Prostate gland (tissue), 2 donors: ENCODE results near the gene ABCG1. TPM values are rescaled to one million over a fixed set of nuclear protein-coding genes. Genes with fewer than 3 reads are reported as not detected.

Source experiments
- DNase-seq: peaks from one replicate; pipeline ENCODE4 v3.0.0-alpha.2; 2019; ENCODE audit warnings: low spot score
- H3K27ac ChIP-seq, 2 donors: fragments of 200-600 bp; sonication (generic); 2 replicates each; pipeline ENCODE4 v1.5.1; 2017 to 2019
- H3K27me3 ChIP-seq: fragments of 200-600 bp; sonication (generic); replicated peaks from 2 replicates; pipeline ENCODE4 v1.5.1; 2019; ENCODE audit not compliant: insufficient read depth
- H3K36me3 ChIP-seq, 2 donors: fragments of 200-600 bp; sonication (generic); 1 replicate in 1 of 2; 2 replicates in 1 of 2; pipeline versions ENCODE4 v1.5.1 to v1.8.1; 2017 to 2019
- H3K4me1 ChIP-seq: fragments of 200-600 bp; sonication (generic); replicated peaks from 2 replicates; pipeline ENCODE4 v1.5.1; 2019
- H3K4me3 ChIP-seq, 2 donors: fragments of 200-600 bp; sonication (generic); 2 replicates each; pipeline ENCODE4 v1.5.1; 2017 to 2019
- H3K9me3 ChIP-seq: fragments of 200-600 bp; sonication (generic); 2 replicates; pipeline ENCODE4 v1.5.1; 2017
- POLR2A ChIP-seq: fragments of 450-650 bp; IDR thresholded peaks from one replicate; pipeline ENCODE4 v1.6.1; 2016; ENCODE audit warnings: antibody characterized with exemption, mild to moderate bottlenecking
- POLR2AphosphoS5 ChIP-seq: sonication (generic); formaldehyde crosslinking; IDR thresholded peaks from one replicate; pipeline ENCODE4 v1.6.1; 2017; ENCODE audit warnings: antibody characterized with exemption
- WGBS: methylation state at CpG from one replicate; pipeline ENCODE4 v1.1.5; 2018; 5-methylcytosine and 5-hydroxymethylcytosine counted together
- intact Hi-C: fragments of 100-400 bp; cut with DNase I; formaldehyde crosslinking; loops from one replicate; pipeline ENCODE4 v1.14.2; 2022
- total RNA-seq, 2 donors: library from RNA; depleted of rRNA; stranded (reverse); fragments of >200 nt; gene quantifications; one replicate each; pipeline ENCODE4 v1.1.0, GENCODE V29; 2016
- TF ChIP-seq, protein P1 (sequence below), 4 experiments: fragments of 200-600 bp in 2 of 4; fragments of 450-650 bp in 2 of 4; sonication (generic) in 2 of 4; IDR thresholded peaks; 1 replicate in 3 of 4; 2 replicates in 1 of 4; pipeline ENCODE4 v1.5.1; 2016 to 2019; ENCODE audit warnings: antibody characterized with exemption in 4 of 4, mild to moderate bottlenecking in 2 of 4, moderate library complexity in 2 of 4

The ABCG1 gene
- total RNA-seq, 2 donors from 2014 or later: 22.7 to 28.3 TPM

DNA sequence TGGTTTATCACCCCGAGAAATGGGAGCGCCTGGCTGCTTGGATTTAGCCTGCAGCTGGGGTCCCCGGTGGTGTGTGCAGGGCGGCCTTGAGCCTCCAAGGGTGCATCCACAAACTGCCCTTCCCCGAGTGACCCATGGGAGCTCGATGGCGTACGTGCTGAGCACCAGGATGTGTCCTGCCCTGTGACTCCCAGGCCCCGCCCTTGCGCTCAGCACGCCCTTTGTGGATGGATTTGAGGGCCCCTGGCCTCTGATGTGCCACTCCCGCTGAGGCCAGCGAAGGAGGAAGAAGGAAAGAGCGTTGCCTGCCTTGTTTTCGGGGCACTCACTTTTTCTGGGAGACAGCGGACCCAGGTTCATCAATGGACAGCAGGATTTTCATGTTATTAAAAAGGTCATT is 98.0 kb downstream of the ABCG1 start:
- Histone ChIP-seq H3K4me1 (peaks cover 11% of the 10 kb centered on the region), H3K9me3 (no peaks in the 10 kb centered on the region), H3K27ac (no peak overlapping the region), H3K4me3 (no peak overlapping the region), H3K36me3 (no peaks in the 10 kb centered on the region), H3K27me3 (no peaks in the 10 kb centered on the region)
- intact Hi-C loops: no loop called here
- TF ChIP-seq POLR2A: no peak
- TF ChIP-seq, protein P1, sequence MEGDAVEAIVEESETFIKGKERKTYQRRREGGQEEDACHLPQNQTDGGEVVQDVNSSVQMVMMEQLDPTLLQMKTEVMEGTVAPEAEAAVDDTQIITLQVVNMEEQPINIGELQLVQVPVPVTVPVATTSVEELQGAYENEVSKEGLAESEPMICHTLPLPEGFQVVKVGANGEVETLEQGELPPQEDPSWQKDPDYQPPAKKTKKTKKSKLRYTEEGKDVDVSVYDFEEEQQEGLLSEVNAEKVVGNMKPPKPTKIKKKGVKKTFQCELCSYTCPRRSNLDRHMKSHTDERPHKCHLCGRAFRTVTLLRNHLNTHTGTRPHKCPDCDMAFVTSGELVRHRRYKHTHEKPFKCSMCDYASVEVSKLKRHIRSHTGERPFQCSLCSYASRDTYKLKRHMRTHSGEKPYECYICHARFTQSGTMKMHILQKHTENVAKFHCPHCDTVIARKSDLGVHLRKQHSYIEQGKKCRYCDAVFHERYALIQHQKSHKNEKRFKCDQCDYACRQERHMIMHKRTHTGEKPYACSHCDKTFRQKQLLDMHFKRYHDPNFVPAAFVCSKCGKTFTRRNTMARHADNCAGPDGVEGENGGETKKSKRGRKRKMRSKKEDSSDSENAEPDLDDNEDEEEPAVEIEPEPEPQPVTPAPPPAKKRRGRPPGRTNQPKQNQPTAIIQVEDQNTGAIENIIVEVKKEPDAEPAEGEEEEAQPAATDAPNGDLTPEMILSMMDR (IDR thresholded peaks at IDR 0.05): no peak
- no peak for TF ChIP-seq POLR2AphosphoS5
- no peak for DNase-seq
- whole genome bisulfite sequencing: 93% methylated on average over 15 of the region's 16 CpGs

DNA sequence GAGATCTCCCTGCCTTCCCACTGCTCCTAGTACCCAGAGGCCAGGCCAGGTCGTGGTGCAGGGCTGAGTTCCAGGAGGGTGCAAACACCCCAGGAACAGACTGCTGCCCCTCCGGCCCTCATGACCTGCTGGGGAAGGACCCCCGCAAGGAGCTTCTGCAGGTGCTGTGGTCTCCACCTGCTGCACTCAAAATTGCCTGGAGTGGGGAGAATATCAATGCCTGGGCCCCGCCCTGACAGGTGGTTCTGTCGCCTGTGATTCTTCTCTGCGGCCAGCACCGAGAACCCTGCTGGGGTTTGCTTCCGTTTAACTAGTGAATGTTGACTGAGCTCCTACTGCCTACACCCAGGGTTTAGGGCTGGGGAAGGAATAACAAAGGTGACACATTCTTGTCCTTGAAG is 98.4 kb downstream of the ABCG1 start:
- intact Hi-C loops: no loop called here
- WGBS: 79% methylated on average over 5 of the region's 8 CpGs
- Histone ChIP-seq H3K9me3 (no peaks in the 10 kb centered on the region), H3K27ac (no peak overlapping the region), H3K4me1 (peaks cover 11% of the 10 kb centered on the region), H3K36me3 (no peaks in the 10 kb centered on the region), H3K27me3 (no peaks in the 10 kb centered on the region), H3K4me3 (no peak overlapping the region)
- DNase-seq: no peak
- no peak for TF ChIP-seq POLR2AphosphoS5
- TF ChIP-seq, protein P1 (IDR thresholded peaks at IDR 0.05): no peak
- no peak for TF ChIP-seq POLR2A

DNA sequence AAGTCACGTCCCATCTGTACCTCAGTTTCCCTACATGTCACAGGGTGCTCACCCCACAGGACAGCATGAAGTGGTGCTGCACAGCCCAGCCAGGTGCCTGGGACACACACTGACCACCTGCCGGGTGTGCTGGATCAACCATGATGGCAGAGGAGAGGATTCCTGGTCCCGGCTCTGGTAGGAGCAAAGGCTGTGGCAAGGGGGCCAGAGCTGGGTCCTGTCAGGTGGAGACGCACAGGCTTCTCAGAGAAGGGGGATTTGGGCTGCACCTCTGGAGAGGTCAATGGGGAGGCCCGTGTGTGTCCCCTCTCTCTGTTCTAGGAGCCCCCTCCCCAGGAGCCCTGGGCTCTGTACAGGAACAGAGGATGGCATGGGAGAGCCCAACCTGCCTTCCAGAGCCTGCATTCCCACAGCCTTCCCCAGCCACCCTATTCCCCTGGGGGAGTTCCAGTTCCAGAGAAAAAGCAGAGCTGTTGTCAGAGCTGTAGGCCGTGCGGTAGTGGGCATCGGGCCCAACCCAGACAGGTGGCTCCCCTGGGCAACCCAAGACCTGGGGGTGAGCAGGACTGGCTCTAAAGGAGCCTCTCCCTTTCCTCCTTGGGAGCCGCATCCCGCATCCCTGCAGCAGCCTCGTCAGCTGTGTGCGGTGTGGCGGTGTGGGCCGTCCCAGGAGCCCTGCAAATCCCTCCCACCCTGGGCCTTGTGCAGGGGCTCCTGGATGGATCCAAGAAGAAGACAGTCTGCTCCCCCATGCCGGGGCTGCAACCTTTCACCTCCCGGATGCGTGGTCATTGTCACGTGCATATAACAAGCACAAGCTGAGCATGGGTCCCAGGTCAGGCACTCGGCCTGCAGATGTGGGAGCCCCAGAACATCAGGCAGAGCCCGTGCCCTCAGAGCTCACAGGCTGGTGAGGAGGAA is 99.1 kb downstream of the ABCG1 start:
- no peak overlapping the region for H3K27ac ChIP-seq
- H3K36me3 ChIP-seq: no peaks in the 10 kb centered on the region
- TF ChIP-seq POLR2A (no peak), POLR2AphosphoS5 (no peak)
- TF ChIP-seq, protein P1 (IDR thresholded peaks at IDR 0.05): no peak
- H3K27me3 ChIP-seq: no peaks in the 10 kb centered on the region
- intact Hi-C loops: no loop called here
- H3K4me3 ChIP-seq: no peak overlapping the region
- DNase-seq: no peak
- peaks cover 11% of the 10 kb centered on the region for H3K4me1 ChIP-seq
- no peaks in the 10 kb centered on the region for H3K9me3 ChIP-seq
- 91% methylated on average over 20 of the region's 20 CpGs for WGBS

DNA sequence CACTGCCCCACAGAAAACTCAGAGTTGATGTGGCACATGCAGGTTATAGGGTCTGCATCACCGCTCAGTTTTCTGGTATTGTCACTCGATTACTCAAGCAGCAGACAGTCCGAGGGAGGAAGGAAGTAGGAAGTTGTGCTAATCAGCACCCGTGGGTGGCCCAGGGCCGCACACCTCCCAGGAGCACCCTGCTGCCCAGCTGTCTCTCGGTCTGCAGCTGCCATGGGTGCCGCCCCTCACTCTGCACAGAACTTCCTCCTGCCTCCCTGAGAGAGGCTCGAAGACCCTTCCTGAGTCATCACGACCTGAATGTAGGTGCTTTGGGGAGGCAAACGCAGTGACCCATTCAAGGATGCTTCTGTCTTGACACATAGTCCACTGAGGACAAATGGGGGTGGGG is 100.4 kb downstream of the ABCG1 start:
- Histone ChIP-seq H3K4me3 (no peak overlapping the region), H3K9me3 (no peaks in the 10 kb centered on the region), H3K4me1 (peaks cover 11% of the 10 kb centered on the region), H3K27me3 (no peaks in the 10 kb centered on the region), H3K36me3 (no peaks in the 10 kb centered on the region), H3K27ac (no peak overlapping the region)
- TF ChIP-seq, protein P1 (IDR thresholded peaks at IDR 0.05): no peak
- TF ChIP-seq POLR2A: no peak
- no peak for TF ChIP-seq POLR2AphosphoS5
- DNase-seq: no peak
- 74% methylated on average over 10 of the region's 10 CpGs for WGBS
- intact Hi-C loops: no loop called here
